ENCODE data around the gene LRP1-AS. TPM values are rescaled to one million over a fixed set of nuclear protein-coding genes. Genes with fewer than 3 reads are reported as not detected.

Gene LRP1-AS
- total RNA-seq, 1 experiment from 2014 or later = not detected

DNA sequence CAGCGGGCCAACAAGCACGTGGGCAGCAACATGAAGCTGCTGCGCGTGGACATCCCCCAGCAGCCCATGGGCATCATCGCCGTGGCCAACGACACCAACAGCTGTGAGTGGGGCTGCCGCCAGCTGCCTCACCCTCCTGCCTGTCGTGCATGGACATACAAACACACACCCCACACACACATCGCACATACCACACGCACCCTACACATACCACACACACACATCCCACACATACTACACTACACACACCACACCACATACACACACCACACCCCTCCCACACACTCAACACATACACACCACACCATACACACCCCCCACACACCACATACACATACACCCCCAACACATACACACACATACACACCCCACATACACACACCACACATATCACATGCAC, 44.0 kb upstream of the LRP1-AS start:
- H3K36me3 ChIP-seq (ENCODE audit: low read depth, low read length) = peaks cover 8% of the 10 kb centered on the region; the same call in 1 of the 2 replicates

DNA sequence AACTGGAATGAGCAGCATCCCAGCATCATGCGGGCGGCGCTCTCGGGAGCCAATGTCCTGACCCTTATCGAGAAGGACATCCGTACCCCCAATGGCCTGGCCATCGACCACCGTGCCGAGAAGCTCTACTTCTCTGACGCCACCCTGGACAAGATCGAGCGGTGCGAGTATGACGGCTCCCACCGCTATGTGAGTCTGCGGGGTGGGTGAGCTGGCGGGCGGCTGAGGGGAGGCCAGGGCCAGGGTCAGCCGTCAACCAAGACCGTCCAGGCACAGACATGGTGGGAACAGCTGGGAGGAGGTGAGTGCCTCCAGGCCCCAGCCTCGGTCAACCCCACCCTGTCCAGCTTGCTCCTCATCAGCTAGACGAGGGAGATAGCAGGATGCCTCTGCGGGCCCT, 43.4 kb upstream of the LRP1-AS start:
- peaks cover 9% of the 10 kb centered on the region; the same call in 1 of the 2 replicates for H3K36me3 ChIP-seq (ENCODE audit: low read depth, low read length)
- CTCF ChIA-PET = no interaction called here
- H4K20me1 ChIP-seq (ENCODE audit: low read length) = no peaks in the 10 kb centered on the region
- no peaks in the 10 kb centered on the region for H3K9me3 ChIP-seq (ENCODE audit: low read length)
- intact Hi-C loops (cut with micrococcal nuclease) = no loop called here
- no peaks in the 10 kb centered on the region for H3F3A ChIP-seq (ENCODE audit: low read length, unreplicated experiment)
- no TSS peak for BruUV-seq (replicated peaks)
- no peaks in the 10 kb centered on the region for H3K27me3 ChIP-seq (ENCODE audit: low read length)
- no peaks in the 10 kb centered on the region for H3K79me2 ChIP-seq (ENCODE audit: low read length)
- ATAC-seq (no peak), DNase-seq (no peak)
- no peak overlapping the region for H3K4me3 ChIP-seq (ENCODE audit: low read length)
- no peak overlapping the region for H2AFZ ChIP-seq (ENCODE audit: low read length)
- no peak overlapping the region for H3K4me2 ChIP-seq (ENCODE audit: low read length)
- POLR2A ChIA-PET (ENCODE audit: unreplicated experiment) = no interaction called here
- H3K9me2 ChIP-seq (replicated peaks; ENCODE audit: low read length) = no peaks in the 10 kb centered on the region
- no peak overlapping the region for H3K27ac ChIP-seq (ENCODE audit: low read length)
- no peak overlapping the region for H3K9ac ChIP-seq (ENCODE audit: low read length)
- H3K4me1 ChIP-seq (ENCODE audit: insufficient read depth, low read length) = no peaks in the 10 kb centered on the region
- no peak for TF ChIP-seq EZH2phosphoT487 (IDR thresholded peaks at IDR 0.05; ENCODE audit: borderline replicate concordance, low read length)
- TF ChIP-seq, protein P1, sequence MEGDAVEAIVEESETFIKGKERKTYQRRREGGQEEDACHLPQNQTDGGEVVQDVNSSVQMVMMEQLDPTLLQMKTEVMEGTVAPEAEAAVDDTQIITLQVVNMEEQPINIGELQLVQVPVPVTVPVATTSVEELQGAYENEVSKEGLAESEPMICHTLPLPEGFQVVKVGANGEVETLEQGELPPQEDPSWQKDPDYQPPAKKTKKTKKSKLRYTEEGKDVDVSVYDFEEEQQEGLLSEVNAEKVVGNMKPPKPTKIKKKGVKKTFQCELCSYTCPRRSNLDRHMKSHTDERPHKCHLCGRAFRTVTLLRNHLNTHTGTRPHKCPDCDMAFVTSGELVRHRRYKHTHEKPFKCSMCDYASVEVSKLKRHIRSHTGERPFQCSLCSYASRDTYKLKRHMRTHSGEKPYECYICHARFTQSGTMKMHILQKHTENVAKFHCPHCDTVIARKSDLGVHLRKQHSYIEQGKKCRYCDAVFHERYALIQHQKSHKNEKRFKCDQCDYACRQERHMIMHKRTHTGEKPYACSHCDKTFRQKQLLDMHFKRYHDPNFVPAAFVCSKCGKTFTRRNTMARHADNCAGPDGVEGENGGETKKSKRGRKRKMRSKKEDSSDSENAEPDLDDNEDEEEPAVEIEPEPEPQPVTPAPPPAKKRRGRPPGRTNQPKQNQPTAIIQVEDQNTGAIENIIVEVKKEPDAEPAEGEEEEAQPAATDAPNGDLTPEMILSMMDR (conservative IDR thresholded peaks at IDR 0.05; ENCODE audit: low read depth, low read length) = no peak
- no peak for TF ChIP-seq EZH2 (IDR thresholded peaks at IDR 0.05; ENCODE audit: low read length, unreplicated experiment)

More for the DNA sequence above, 44.0 kb upstream of the LRP1-AS start:
- Histone ChIP-seq H3K27ac (ENCODE audit: low read length) (no peak overlapping the region), H3K27me3 (ENCODE audit: low read length) (no peaks in the 10 kb centered on the region), H2AFZ (ENCODE audit: low read length) (no peak overlapping the region), H3K4me2 (ENCODE audit: low read length) (no peak overlapping the region), H3K9me3 (ENCODE audit: low read length) (no peaks in the 10 kb centered on the region), H3K9me2 (replicated peaks; ENCODE audit: low read length) (no peaks in the 10 kb centered on the region), H3K4me1 (ENCODE audit: insufficient read depth, low read length) (no peaks in the 10 kb centered on the region), H3K9ac (ENCODE audit: low read length) (no peak overlapping the region), H3K4me3 (ENCODE audit: low read length) (no peak overlapping the region), H4K20me1 (ENCODE audit: low read length) (no peaks in the 10 kb centered on the region), H3F3A (ENCODE audit: low read length, unreplicated experiment) (no peaks in the 10 kb centered on the region), H3K79me2 (ENCODE audit: low read length) (no peaks in the 10 kb centered on the region)
- DNase-seq (no peak), ATAC-seq (no peak)
- POLR2A ChIA-PET (ENCODE audit: unreplicated experiment) = no interaction called here
- CTCF ChIA-PET = no interaction called here
- intact Hi-C loops (cut with micrococcal nuclease) = no loop called here
- TF ChIP-seq, protein P1 (conservative IDR thresholded peaks at IDR 0.05; ENCODE audit: low read depth, low read length) = no peak
- TF ChIP-seq EZH2phosphoT487 (IDR thresholded peaks at IDR 0.05; ENCODE audit: borderline replicate concordance, low read length) (no peak), EZH2 (IDR thresholded peaks at IDR 0.05; ENCODE audit: low read length, unreplicated experiment) (no peak)
- BruUV-seq (replicated peaks) = no TSS peak

DNA sequence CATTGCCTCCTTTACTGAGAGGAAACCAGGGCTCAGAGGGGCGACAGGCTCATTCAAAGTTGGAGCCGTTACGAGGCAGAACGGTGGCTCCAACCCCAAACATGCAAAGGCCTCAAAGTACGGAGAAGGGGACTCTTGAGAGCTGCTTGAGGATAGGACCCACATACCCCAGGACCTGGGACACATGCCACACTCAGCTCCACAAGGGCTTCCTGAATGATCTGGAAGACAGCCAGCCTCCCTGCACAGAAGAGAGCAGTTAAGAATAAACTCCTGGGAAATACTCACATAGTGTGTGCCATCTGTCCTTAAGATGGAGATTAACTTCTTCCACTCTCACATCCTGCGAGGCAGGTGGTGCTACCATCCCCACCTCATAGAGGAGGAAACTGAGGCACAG, 42.6 kb upstream of the LRP1-AS start:
- Histone ChIP-seq H3K27me3 (ENCODE audit: low read length) (no peaks in the 10 kb centered on the region), H3F3A (ENCODE audit: low read length, unreplicated experiment) (no peaks in the 10 kb centered on the region), H3K9ac (ENCODE audit: low read length) (no peak overlapping the region), H3K4me2 (ENCODE audit: low read length) (no peak overlapping the region), H3K4me3 (ENCODE audit: low read length) (no peak overlapping the region), H3K9me2 (replicated peaks; ENCODE audit: low read length) (no peaks in the 10 kb centered on the region), H3K36me3 (ENCODE audit: low read depth, low read length) (peaks cover 13% of the 10 kb centered on the region; the same call in 1 of the 2 replicates), H3K79me2 (ENCODE audit: low read length) (no peaks in the 10 kb centered on the region), H3K27ac (ENCODE audit: low read length) (no peak overlapping the region), H3K4me1 (ENCODE audit: insufficient read depth, low read length) (no peaks in the 10 kb centered on the region), H4K20me1 (ENCODE audit: low read length) (no peaks in the 10 kb centered on the region), H2AFZ (ENCODE audit: low read length) (no peak overlapping the region), H3K9me3 (ENCODE audit: low read length) (no peaks in the 10 kb centered on the region)
- DNase-seq (no peak), ATAC-seq (peak; percentile 33; the same call in 1 of the 2 replicates)
- CTCF ChIA-PET = no interaction called here
- intact Hi-C loops (cut with micrococcal nuclease) = no loop called here
- no TSS peak for BruUV-seq (replicated peaks)
- POLR2A ChIA-PET (ENCODE audit: unreplicated experiment) = no interaction called here
- no peak for TF ChIP-seq EZH2phosphoT487 (IDR thresholded peaks at IDR 0.05; ENCODE audit: borderline replicate concordance, low read length)
- no peak for TF ChIP-seq EZH2 (IDR thresholded peaks at IDR 0.05; ENCODE audit: low read length, unreplicated experiment)
- TF ChIP-seq, protein P1 (conservative IDR thresholded peaks at IDR 0.05; ENCODE audit: low read depth, low read length) = no peak
